SIG-M5 treated with dmso at 0.1 percent for 504 hours (cell line): ENCODE data around the gene CPEB2.

ENCODE experiments used
- DNase-seq: peaks from one replicate; lab custom pipeline; 2025; ENCODE audit not compliant: unreplicated experiment; lab: John Stamatoyannopoulos, UW

Gene CPEB2

DNA sequence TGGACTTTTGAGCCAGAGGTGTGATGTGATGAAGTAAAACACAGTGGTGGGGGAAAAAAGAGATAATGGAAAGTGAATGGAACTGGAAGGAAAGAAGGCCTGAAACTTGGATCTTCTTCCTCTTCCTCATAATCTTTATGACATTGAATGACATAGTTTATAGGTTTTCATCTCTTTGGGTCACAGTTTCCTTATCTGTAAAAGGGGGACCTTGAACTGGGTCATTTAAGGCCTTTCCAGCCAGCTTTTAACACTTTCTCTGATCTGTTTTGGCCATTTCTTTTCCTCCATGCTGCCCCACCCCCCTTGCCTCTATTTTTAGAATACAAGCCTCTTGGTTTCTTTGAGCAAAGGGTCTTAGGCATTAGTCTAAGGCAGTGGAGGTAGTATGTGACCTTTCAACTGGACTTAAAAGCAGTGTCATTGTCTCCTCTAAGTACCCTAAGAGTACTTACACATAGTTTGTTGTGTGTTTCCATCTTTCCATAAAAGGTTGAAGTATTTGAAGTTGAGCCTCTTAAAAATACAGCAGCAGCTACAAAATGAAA, 7.8 kb downstream of the CPEB2 start:
- DNase-seq: no peak

DNA sequence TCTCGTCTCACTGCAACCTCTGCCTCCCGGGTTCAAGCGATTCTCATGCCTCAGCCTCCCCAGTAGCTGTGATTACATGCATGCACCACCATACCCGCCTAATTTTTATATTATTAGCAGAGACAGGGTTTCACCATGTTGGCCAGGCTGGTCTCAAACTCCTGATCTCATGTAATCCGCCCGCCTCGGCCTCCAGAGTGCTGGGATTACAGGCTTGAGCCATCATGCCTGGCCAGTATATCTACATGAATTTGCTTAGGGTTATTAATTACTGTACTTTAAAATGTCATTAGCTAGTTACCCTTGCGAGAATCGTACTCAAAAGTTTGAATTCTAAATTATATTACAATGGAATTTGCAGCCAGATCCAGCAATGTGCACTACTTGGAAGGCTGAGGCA, 8.9 kb downstream of the CPEB2 start:
- no peak for DNase-seq

DNA sequence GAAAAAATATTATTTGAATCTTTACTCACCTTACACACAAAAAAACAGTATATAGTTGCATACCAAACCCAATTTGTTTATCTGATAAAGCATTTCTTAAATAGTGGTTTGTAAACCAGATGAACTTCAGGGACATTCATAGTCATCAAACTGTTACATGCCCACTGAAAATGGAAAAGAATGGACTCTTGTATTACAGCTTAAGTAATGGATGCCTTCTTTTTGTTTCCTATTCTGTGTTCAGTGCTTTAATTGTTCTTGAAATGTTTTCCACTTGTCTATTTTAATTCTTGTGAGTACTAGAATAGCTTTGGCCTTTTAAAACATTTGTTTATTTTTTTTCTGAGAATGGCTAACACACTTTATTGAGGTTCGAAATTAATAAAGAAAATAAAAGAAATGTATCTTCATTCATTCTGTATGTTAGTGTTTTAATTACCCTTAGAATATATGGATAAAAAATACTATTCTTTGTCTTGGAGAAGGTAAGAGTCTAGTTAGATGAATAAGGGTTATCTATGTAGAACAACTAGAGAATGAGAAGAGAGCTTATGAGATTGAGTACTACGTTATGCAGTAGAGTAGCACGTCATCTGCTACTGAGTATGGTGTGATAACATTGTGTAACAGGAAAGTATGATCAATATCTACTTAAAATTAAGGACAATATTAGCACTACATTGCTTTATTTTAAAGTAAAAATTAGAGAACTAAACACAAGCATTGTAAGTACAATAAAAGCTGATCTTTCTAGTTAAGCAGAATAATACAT, 9.9 kb downstream of the CPEB2 start:
- no peak for DNase-seq

DNA sequence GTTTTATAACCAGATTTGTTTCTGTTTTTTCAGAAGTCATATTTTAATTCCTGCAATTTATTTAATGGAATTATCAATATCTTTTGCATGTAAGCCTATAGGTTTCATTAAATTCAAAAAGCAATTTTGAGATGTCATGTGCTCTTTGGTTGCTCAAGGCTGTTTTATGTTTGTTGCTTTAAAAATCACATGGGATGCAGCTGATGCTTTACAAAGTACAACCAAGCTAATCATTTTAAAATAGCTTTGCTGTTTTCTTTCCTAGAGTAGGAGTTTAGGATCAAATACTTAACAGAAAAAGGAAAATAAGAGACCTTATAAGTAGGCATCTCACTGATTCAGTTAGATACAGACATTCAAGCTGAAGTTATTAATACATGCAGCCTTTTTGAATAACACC, 11.3 kb downstream of the CPEB2 start:
- no peak for DNase-seq

DNA sequence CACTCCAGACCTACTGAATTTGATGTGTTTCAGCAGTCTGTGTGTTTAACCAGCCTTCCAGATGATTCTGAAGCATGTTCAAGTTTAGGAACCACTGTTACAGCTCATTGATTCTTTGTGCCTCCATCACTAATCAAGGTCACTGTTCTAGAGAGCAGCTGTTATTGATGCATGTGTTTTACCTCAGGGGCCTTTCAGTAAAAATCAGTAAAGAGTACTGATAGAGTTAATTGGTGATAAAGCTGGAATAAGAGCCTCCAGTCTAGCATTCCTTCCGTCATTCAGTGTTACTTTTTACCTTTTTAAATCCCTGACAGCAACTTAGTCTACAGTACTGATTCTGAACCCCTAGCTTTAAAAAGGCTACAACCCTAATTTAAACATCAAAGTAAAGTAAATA, 12.9 kb downstream of the CPEB2 start:
- DNase-seq: no peak

DNA sequence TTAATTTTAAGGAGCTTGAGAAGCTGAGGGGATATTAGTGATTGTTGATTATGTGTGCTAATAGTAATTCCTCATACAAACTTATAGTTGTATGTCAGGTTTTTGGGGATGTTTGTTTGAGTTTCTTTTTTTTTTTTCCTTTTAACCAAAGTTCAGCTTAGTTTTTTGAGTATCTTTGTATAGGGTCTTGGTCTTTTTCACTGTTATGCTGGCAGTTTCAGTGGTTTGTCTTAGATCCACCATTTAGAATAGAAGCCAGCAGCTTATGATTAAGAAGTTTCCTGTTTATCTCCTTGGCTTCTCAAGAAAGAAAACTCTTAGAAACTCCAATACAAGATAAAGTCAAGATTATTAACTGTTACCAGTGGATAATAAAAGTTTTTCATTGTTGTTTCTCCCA, 16.1 kb downstream of the CPEB2 start:
- DNase-seq: no peak

DNA sequence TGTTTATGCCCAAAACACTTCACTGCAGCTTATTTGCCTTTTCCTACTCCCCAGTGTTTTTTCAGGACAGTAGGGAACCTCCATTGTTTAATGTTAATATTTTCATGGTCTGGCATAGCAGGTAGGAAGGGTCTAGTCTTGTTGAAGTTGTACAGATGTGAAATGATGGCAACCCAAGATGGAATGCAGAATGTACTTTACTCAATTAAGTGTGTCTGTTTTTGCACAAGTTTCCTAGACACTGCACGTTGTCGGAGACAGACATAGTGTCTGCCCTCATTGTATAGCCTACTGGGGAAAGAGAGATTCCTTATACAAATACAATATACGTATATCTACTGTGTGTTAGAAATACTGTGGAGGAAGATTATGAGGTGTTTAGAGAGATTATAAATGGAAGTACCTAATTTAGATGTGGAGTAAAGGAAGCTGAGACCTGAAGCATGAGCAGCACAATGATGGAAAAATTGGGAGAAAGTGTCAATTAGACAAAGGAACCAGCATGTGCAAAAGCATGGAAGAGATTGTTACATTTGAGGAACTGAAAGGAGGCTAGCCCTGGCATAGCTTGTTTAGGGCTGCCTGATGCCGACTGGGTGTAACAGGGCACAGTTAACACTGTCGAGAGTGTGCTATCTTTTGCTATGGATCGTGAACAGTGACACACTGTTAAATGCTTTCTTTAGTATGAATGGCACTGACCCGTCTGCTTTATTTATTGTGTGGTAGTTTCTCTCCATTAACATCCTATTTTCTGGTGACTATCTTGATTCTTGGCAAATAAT, 18.4 kb downstream of the CPEB2 start:
- DNase-seq: no peak

DNA sequence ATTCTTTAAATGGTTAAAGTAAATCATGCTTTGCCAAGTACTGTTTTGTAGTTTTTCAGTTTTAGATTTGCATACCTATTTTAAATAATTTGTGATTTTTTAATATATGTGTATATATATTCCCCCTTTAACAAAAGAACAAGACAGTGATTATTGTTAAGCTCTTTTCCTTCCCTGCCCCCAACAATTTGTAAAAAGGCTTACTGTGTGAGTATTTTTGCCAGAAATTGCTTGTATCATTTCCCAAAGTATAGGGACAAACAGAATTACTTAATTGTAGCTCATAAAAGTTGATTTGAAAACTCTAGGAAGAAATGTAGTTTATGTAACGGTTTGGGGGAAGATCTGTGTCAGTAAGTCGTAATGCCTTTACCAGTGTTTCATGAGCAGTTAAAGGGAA, 19.0 kb downstream of the CPEB2 start:
- DNase-seq: no peak

DNA sequence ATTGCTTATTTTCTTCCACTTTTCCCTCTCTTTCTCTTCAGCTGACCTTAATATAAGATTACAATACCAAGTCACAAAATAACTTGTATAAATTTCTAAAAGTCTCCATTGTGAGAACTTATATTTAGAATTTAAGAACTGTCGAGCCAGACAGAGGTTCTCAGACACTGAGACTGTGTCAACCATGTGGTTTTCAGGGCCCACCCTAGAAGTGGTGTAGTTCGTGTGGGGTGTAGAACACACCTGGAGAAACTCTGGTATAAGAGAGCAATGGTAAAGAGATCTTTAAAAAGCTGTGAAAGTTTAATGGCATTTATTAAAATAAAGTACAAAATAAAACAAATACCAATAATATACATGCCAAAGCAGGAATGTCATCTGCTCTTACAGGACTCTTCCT, 19.7 kb downstream of the CPEB2 start:
- DNase-seq: no peak

DNA sequence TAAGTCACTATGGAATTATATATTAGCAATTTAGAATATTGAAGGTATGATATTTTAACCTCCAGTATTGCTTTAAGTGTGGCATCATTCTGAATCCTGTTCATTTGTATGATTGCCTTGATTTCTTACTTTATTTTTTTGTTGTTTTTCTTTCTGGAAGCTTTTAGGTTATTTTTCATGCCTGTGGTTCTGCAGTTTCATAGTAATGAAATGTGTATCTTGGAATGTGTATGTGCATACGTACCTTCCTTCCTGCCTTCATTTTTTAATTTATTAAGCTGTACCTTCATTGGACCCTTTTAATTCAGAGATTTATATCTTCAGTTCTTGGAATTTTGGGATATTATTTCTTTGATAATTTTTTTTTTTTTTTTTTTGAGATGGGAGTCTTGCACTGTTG, 22.1 kb downstream of the CPEB2 start:
- no peak for DNase-seq

DNA sequence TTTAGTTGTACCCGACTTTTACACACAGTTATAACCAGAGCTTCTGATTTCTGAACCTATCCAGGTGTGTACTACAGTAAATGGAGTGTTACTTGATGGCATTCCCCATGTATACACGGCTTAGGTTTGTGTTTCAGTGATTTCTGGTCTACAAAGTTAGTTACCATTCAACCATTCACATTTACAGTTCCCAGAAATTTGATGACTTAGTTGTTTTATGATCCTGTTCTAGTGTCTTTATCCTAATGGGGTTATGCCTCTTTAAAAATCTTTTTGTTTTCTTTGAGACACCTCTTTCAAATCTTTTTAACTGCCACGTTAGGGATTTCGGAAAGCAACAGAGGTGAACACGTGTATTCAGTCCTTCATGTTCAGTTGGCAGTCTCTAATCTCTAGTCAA, 23.4 kb downstream of the CPEB2 start:
- DNase-seq: no peak

DNA sequence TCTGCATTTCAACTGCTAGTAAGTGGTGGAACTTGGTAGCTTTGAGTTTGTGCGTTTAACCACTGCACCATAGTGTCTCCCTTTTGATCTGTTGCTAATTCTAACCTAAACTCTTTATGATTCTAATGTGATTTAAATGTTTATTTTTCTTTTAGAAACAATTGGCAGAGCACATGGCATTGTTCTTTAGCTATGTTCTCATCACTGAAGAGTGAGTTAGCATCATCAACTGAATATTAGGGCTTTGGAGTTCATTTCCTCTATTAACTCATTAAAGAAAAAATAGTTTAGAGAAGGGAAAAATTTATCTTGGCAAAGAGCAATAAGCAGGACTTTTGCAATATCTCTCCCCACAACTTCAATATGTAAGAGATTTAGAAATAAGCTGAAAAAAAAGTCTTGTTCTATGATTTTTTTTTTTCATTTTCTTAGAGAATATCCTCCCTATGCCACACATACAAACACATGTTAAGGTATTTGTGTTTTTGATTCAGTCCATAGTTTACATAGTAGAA, 25.7 kb downstream of the CPEB2 start:
- DNase-seq: no peak

DNA sequence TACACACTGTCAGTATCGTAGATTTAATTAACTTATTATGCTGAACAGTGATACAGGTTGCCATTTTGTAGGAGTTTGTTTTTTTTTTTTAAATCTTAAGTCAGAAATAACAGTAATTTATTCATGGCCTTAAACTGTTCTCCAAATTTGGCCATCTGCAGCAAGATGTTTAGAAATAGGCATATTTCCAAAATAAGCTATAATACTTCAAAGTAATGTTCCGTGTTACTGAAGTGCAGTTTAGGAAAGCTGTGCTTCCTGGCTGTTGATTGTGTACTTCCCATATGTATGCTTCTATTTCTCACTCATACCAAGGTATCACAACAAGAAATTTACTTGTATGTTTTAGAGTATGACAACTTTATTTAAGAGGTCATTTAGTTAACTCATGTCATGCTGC, 28.9 kb downstream of the CPEB2 start:
- no peak for DNase-seq

DNA sequence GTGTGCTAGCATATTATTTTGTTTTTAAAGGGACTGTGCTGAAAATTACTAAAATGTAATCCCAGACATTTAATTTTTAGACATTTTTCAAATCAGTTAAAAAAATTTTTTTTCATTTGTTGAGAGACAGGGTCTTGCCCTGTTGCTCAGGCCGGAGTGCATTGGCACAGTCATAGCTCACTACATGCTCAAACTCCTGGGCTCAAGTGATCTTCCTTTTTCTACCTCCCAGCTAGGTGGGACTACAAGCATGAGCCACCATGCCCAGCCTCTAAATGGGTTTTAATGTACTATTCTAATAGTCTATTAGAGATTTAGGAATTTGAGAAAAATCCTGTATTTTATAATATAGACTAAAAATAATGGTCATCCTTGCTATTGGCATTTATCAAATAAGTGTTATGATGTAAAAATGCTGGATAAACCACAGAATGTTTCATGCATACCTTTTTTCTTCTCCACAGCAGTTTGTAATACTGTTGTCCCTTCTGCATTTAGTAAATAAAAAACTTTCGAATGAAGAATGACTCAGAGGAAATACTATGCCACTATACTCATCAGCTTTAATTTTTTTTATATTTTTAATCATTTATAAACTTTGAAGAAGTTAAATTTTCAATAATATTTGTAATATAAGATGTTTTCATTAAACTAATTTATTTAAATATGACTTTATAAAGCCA, 29.9 kb downstream of the CPEB2 start:
- no peak for DNase-seq

DNA sequence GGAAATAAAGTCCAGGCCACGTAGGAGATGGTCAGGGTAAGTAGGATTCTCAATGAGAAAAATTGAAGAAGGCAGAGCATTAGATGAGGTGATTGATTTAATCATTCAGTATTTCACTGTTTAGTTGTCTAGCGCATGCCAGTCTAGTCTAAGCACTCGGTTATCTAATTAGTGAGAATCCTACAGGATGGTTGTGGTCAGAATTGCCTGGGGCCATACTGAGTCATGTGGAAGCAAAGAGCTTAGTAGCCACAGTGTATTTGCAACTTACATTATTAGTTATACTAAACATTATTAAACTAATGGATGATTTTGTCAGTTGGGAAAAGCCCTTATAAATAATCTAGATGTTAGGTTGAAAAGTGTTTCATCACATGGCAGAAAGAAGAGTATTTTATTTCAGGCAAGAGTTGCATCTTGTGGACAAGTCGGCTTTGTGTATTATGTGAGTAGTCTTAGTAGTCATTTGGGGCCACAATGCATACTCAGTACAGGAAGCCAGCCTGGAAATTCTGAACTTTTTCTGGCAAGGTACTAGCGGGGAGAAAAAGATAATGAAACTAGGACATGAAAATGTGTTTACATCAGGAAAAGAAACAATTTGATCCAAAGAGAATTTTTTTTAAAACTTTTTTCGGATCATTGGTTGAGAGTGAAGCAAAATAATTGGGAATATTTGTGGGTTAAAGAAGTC, 31.9 kb downstream of the CPEB2 start:
- DNase-seq: no peak

DNA sequence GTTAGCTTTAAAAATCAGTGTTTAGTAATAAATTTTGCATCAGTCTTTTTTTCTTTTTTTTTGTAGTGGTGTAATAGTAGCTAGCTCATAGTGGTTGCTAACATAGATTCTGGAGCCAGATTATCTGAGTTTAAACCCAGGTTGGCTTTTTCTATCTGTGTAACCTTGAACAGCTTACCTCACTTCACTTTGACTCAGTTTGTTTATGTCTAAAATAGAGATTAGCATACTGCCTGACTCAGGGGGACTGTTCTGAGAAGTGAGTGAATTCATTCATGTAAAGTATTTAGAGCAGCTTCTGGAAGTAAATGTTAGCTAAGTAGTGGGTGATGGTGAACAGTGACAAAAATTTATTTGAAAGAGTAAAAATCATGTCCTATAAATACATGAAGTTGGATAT, 32.9 kb downstream of the CPEB2 start:
- DNase-seq: no peak

DNA sequence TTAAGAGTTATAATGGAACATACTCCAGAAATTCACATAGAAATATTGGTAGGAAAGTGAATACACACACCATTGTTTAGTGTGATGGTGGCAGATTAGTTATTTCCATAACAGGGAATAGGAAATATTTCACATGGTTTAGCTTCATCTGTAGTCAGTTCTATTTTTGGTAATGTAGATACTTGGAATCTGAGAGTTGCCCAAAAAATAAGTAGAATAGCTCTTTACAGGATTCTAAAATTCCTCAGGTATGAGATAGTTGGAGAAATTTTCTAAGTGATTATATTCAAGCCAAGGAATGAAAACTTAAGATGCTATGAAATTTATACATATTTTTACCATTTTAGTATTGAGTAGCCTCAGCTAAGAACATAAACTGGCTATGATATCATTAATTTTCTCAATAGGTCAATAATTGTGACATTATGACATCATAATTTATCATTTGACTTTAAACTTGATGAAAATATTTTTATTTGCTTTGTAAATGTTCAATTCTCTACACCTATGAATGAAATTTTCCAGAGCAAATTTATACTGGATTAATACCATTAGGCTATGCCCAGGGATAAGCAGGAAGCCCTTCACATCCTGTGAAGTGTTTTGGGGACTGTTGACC, 35.8 kb downstream of the CPEB2 start:
- DNase-seq: no peak

DNA sequence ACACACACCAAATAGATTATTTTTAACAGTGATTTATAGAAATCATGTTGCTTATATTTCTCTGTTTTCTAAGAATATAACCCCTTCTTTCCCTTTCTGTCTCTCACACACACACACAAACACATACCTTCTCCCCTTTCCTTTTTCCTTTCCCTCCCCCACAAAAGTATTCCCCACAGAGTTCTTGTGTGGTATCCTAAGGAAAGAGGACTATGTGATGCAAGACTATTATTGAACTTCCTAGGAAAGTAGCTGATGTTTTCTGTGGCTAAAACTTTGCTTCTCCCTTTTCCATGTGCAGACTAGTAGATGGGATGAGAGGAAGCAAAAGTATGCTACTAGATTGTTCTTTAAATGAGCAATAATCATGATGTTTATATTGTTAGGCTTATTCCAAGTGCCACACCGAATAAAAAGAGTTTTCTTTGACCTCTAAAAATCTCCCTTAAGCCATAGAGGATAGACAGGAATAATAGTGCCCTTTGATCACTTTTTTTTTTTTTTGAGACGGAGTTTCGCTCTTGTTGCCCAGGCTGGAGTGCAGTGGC, 38.7 kb downstream of the CPEB2 start:
- DNase-seq: no peak

DNA sequence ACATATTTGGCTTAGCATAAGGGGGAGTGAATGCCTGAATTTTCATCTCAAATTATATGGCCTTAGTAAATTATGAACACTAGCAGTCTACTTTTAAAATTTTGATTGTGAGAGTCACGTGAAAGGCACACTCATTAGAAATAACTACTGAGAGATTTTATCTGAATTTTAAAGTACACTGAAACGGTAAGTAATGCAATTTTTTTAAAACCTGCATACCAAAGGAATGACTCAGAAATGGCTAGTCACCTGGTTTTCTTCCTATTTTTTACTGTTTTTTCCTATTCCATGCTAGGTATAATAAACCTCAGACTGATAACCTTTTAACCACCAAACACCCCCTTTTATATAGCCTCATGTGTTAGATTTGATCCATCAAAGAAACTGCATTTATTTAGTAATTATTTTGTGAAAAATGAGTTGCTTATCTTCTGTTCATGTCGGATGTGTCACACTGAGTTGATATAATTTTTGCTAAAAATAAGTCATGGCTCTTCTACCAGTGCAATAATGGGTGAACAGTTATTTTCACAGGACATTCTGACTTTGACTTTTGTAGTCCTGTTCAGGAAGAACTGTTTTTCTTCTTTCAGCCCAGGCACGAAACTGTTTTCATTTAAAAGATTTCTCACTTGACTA, 40.4 kb downstream of the CPEB2 start:
- DNase-seq: no peak

DNA sequence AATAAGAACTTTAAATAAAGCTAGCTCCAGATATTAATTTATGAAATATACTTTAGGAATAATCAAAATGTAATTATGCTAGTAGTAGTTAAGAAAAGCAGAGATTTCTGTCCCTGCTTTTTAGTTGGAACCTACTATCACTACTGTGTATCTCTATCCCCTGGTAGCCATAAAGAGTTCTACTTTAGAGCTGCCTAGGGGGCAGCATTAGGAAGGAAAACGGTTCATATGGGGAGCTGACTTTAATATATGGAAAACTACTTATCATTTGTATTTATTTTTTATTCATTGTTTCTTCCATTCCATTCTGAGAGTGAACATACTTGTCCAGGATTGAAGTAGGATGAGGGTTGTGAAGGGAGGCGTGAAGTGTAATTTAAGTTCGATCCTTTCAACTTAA, 40.9 kb downstream of the CPEB2 start:
- DNase-seq: no peak
